Muscle of leg (tissue), 11 donors: Measurements from ENCODE around the gene MEIS1. TPM values are rescaled to one million over a fixed set of nuclear protein-coding genes. Genes with fewer than 3 reads are reported as not detected.

Experiments
- DNase-seq: peaks from one replicate; pipeline ENCODE4 v3.0.0; 2013
- H3K27ac ChIP-seq: one replicate; pipeline ENCODE4 v1.5.1; 2013; ENCODE audit warnings: mild to moderate bottlenecking, low read length, control low read depth
- H3K27me3 ChIP-seq: one replicate; pipeline ENCODE4 v1.6.1; 2013; ENCODE audit warnings: low read length; ENCODE audit not compliant: control insufficient read depth, insufficient read depth
- H3K36me3 ChIP-seq: one replicate; pipeline ENCODE4 v1.6.1; 2013; ENCODE audit warnings: low read length; ENCODE audit not compliant: control insufficient read depth, insufficient read depth
- H3K4me1 ChIP-seq: one replicate; pipeline ENCODE4 v1.6.1; 2013; ENCODE audit warnings: low read length; ENCODE audit not compliant: control insufficient read depth, insufficient read depth
- H3K4me3 ChIP-seq: one replicate; pipeline ENCODE4 v1.5.1; 2013; ENCODE audit warnings: low read length, control low read depth
- H3K9me3 ChIP-seq: replicated peaks from 2 replicates; pipeline ENCODE4 v1.6.1; 2013; ENCODE audit warnings: low read depth, low read length; ENCODE audit not compliant: control insufficient read depth
- WGBS: methylation state at CpG from one replicate; pipeline ENCODE4 v1.1.5; 2013; ENCODE audit warnings: missing lambda C conversion rate; ENCODE audit not compliant: insufficient coverage; 5-methylcytosine and 5-hydroxymethylcytosine counted together
- polyA plus RNA-seq, 8 donors: library from polyadenylated mRNA; unstranded; fragments of 120-200 nt; gene quantifications; one replicate each; pipeline versions ENCODE4 v1.2.1 to v1.2.3, GENCODE V29; 2013; ENCODE audit warnings: inconsistent platforms in 1 of 8, low replicate concordance in 1 of 8; ENCODE audit not compliant: insufficient read length in 8 of 8, insufficient read depth in 1 of 8
- total RNA-seq: library from RNA; stranded (reverse); fragments of 120-200 nt; gene quantifications from one replicate; pipeline ENCODE4 v1.2.4, GENCODE V29; 2013

The MEIS1 gene
- total and polyA plus RNA-seq, 9 donors = 4.5 to 14.5 (median 11.0) TPM

- Histone ChIP-seq H3K4me3 (no peak overlapping the region), H3K4me1 (no peaks in the 10 kb centered on the region), H3K27ac (no peak overlapping the region), H3K36me3 (no peaks in the 10 kb centered on the region), H3K9me3 (no peaks in the 10 kb centered on the region), H3K27me3 (no peaks in the 10 kb centered on the region)
- no CpG with 5 or more reads among the region's 1 CpG for WGBS
- no peak for DNase-seq
Observed at GRCh38 chr2:66489436-66489835, 54.5 kb downstream of the MEIS1 start.

GRCh38 chr2:66490588-66491001 is 55.7 kb downstream of the MEIS1 start:
- no peaks in the 10 kb centered on the region for H3K27me3 ChIP-seq
- H3K36me3 ChIP-seq = no peaks in the 10 kb centered on the region
- 70% methylated on average over 1 of the region's 3 CpGs for WGBS
- H3K27ac ChIP-seq = no peak overlapping the region
- H3K9me3 ChIP-seq = no peaks in the 10 kb centered on the region
- DNase-seq = no peak
- no peak overlapping the region for H3K4me3 ChIP-seq
- no peaks in the 10 kb centered on the region for H3K4me1 ChIP-seq

GRCh38 chr2:66494708-66495107 is 59.8 kb downstream of the MEIS1 start:
- Histone ChIP-seq H3K9me3 (no peaks in the 10 kb centered on the region), H3K4me1 (peaks cover 4% of the 10 kb centered on the region), H3K4me3 (no peak overlapping the region), H3K36me3 (no peaks in the 10 kb centered on the region), H3K27me3 (no peaks in the 10 kb centered on the region), H3K27ac (no peak overlapping the region)
- DNase-seq = no peak
- 86% methylated on average over 1 of the region's 6 CpGs for WGBS

- WGBS = 64% methylated on average over 9 of the region's 13 CpGs
- H3K4me1 ChIP-seq = peaks cover 4% of the 10 kb centered on the region
Observed at GRCh38 chr2:66495788-66496640, 61.1 kb downstream of the MEIS1 start.

GRCh38 chr2:66496670-66497420 is 61.9 kb downstream of the MEIS1 start:
- H3K9me3 ChIP-seq = no peaks in the 10 kb centered on the region
- no CpG with 5 or more reads among the region's 5 CpGs for WGBS
- H3K4me3 ChIP-seq = no peak overlapping the region
- H3K4me1 ChIP-seq = peaks cover 4% of the 10 kb centered on the region
- no peaks in the 10 kb centered on the region for H3K36me3 ChIP-seq
- no peak overlapping the region for H3K27ac ChIP-seq
- H3K27me3 ChIP-seq = no peaks in the 10 kb centered on the region
- DNase-seq = no peak

More at GRCh38 chr2:66495788-66496640, 61.1 kb downstream of the MEIS1 start:
- H3K9me3 ChIP-seq = no peaks in the 10 kb centered on the region
- no peak overlapping the region for H3K4me3 ChIP-seq
- DNase-seq = no peak
- no peaks in the 10 kb centered on the region for H3K36me3 ChIP-seq
- H3K27ac ChIP-seq = no peak overlapping the region
- H3K27me3 ChIP-seq = no peaks in the 10 kb centered on the region

- H3K27me3 ChIP-seq = no peaks in the 10 kb centered on the region
- peaks cover 4% of the 10 kb centered on the region for H3K4me1 ChIP-seq
- H3K27ac ChIP-seq = no peak overlapping the region
- no peaks in the 10 kb centered on the region for H3K9me3 ChIP-seq
- no peak for DNase-seq
- WGBS = no CpG with 5 or more reads among the region's 6 CpGs
- no peak overlapping the region for H3K4me3 ChIP-seq
- no peaks in the 10 kb centered on the region for H3K36me3 ChIP-seq
Observed at GRCh38 chr2:66497431-66498288, 62.7 kb downstream of the MEIS1 start.

- Histone ChIP-seq H3K4me3 (no peak overlapping the region), H3K4me1 (peaks cover 4% of the 10 kb centered on the region), H3K9me3 (no peaks in the 10 kb centered on the region), H3K27me3 (no peaks in the 10 kb centered on the region), H3K36me3 (no peaks in the 10 kb centered on the region), H3K27ac (no peak overlapping the region)
- WGBS = 88% methylated on average over 1 of the region's 5 CpGs
- no peak for DNase-seq
Observed at GRCh38 chr2:66498289-66498975, 63.5 kb downstream of the MEIS1 start.

- Histone ChIP-seq H3K27ac (no peak overlapping the region), H3K36me3 (no peaks in the 10 kb centered on the region), H3K9me3 (no peaks in the 10 kb centered on the region), H3K27me3 (no peaks in the 10 kb centered on the region), H3K4me3 (no peak overlapping the region), H3K4me1 (no peaks in the 10 kb centered on the region)
- DNase-seq = no peak
Observed at GRCh38 chr2:66501267-66501666, 66.3 kb downstream of the MEIS1 start.

GRCh38 chr2:66506265-66506664 is 71.3 kb downstream of the MEIS1 start:
- Histone ChIP-seq H3K4me1 (peaks cover 7% of the 10 kb centered on the region), H3K36me3 (no peaks in the 10 kb centered on the region), H3K27ac (no peak overlapping the region), H3K9me3 (no peaks in the 10 kb centered on the region), H3K4me3 (no peak overlapping the region), H3K27me3 (no peaks in the 10 kb centered on the region)
- DNase-seq = no peak
- 86% methylated on average over 3 of the region's 5 CpGs for WGBS
